GM12878 (cell line): Measurements from ENCODE around the gene MAST2. TPM values are rescaled to one million over a fixed set of nuclear protein-coding genes. Genes with fewer than 3 reads are reported as not detected.
"Not testable (repeated sequence)": the region's sequence is repeated elsewhere in the genome, so short reads cannot be mapped to it uniquely, and the experiment has no call there.

ENCODE experiments used
- ATAC-seq: fragments of 200-7000 bp; cut with Tn5 transposase; 3 replicates; pipeline ENCODE4 v1.9.1; 2020; ENCODE audit warnings: mild to moderate bottlenecking, moderate library complexity
- BruUV-seq: library from RNA; stranded (reverse); fragments of 400-500 nt; replicated peaks from 2 replicates; lab custom pipeline; 2021; lab: Mats Ljungman, UMichigan
- CTCF ChIA-PET: fragments of 300-600 bp; sonication (Branson Sonifier 250); formaldehyde crosslinking; extraction: SDS; loops from one replicate; lab custom pipeline; 2021; ENCODE audit warnings: inconsistent platforms; lab: Yijun Ruan, JAX
- POLR2A ChIA-PET: fragments of 350-600 bp; formaldehyde crosslinking; extraction: SDS; loops from one replicate; lab custom pipeline; 2021; ENCODE audit warnings: inconsistent platforms; lab: Charles Lee
- RAD21 ChIA-PET: fragments of 300-600 bp; sonication (Branson Sonifier 250); formaldehyde crosslinking; loops from one replicate; lab custom pipeline; 2023; ENCODE audit warnings: antibody characterized with exemption; ENCODE audit not compliant: unreplicated experiment; lab: Charles Lee
- SMC1A ChIA-PET: fragments of 300-600 bp; sonication (Branson Sonifier 250); formaldehyde crosslinking; loops from one replicate; lab custom pipeline; 2023; ENCODE audit not compliant: unreplicated experiment, uncharacterized antibody; lab: Charles Lee
- DNase-seq: peaks from one replicate; pipeline ENCODE4 v3.0.0-alpha.2; 2011; ENCODE audit warnings: low read depth, low spot score
- FAIRE-seq: peaks from 3 replicates; lab custom pipeline; 2011; peaks lifted over from hg19 to GRCh38; lab: Jason Lieb, UNC
- H2AFZ ChIP-seq: 2 replicates; pipeline ENCODE4 v1.6.0; 2011; ENCODE audit warnings: low read depth, low read length, control low read depth; ENCODE audit not compliant: control insufficient read depth
- H3K27ac ChIP-seq: 2 replicates; pipeline ENCODE4 v1.5.1; 2011; ENCODE audit warnings: control low read depth; ENCODE audit not compliant: control insufficient read depth, insufficient read depth
- H3K27me3 ChIP-seq, 2 experiments: replicated peaks in 1 of 2; 2 replicates each; pipeline versions ENCODE4 v1.6.0 to v1.6.1; 2011; ENCODE audit warnings: low read length in 1 of 2; ENCODE audit not compliant: control insufficient read depth in 2 of 2, insufficient read depth in 2 of 2
- H3K36me3 ChIP-seq, 2 experiments: 2 replicates each; pipeline ENCODE4 v1.5.1; 2011; ENCODE audit warnings: low read length in 1 of 2; ENCODE audit not compliant: control insufficient read depth in 2 of 2, insufficient read depth in 2 of 2
- H3K4me1 ChIP-seq: 2 replicates; pipeline ENCODE4 v1.6.1; 2011; ENCODE audit warnings: mild to moderate bottlenecking, low read length, moderate library complexity, mixed read lengths; ENCODE audit not compliant: control insufficient read depth, insufficient read depth
- H3K4me2 ChIP-seq: 2 replicates; pipeline ENCODE4 v1.6.0; 2011; ENCODE audit warnings: control low read depth; ENCODE audit not compliant: control insufficient read depth, insufficient read depth
- H3K4me3 ChIP-seq: fragments of 200-600 bp; sonication (generic); 2 replicates; pipeline ENCODE4 v1.5.1; 2016
- H3K79me2 ChIP-seq: 2 replicates; pipeline ENCODE4 v1.6.0; 2011; ENCODE audit warnings: low read length; ENCODE audit not compliant: control insufficient read depth, insufficient read depth
- H3K9ac ChIP-seq: 2 replicates; pipeline ENCODE4 v1.8.0; 2011; ENCODE audit warnings: low read length, control low read depth, mixed read lengths; ENCODE audit not compliant: control insufficient read depth, insufficient read depth
- H3K9me3 ChIP-seq: replicated peaks from 3 replicates; pipeline ENCODE4 v1.5.1; 2011; ENCODE audit warnings: mild to moderate bottlenecking, low read length; ENCODE audit not compliant: control insufficient read depth, insufficient read depth
- H4K20me1 ChIP-seq: 2 replicates; pipeline ENCODE4 v1.6.0; 2011; ENCODE audit not compliant: control insufficient read depth, insufficient read depth
- EED ChIP-seq: sonication (generic); IDR thresholded peaks from 2 replicates; pipeline ENCODE4 v1.6.1; 2016; ENCODE audit warnings: antibody characterized with exemption, low read depth
- WGBS: methylation state at CpG from one replicate; pipeline ENCODE4 v1.1.6; 2016; ENCODE audit warnings: low lambda C conversion rate; ENCODE audit not compliant: insufficient replicate concordance, insufficient coverage; ENCODE audit errors: missing lambda C conversion rate; 5-methylcytosine and 5-hydroxymethylcytosine counted together
- in situ Hi-C: fragments of 300-500 bp; cut with MboI; formaldehyde crosslinking; loops from 9 replicates; pipeline ENCODE4 v1.14.3; 2018; ENCODE audit warnings: mixed read lengths
- intact Hi-C: fragments of 100-400 bp; cut with micrococcal nuclease; formaldehyde crosslinking; loops from one replicate; pipeline ENCODE4 v1.14.2; 2022; ENCODE audit not compliant: unreplicated experiment
- polyA plus RNA-seq, 11 experiments: library from polyadenylated mRNA; depleted of rRNA in 4 of 11; unstranded in 6 of 11; stranded (reverse) in 5 of 11; fragments of >200 nt; fragmentation: Nextera tagmentation in 4 of 11; fragmentation: Illumina TruSeq in 1 of 11; extraction: Ambion mirVana in 4 of 11; extraction: Trizol in 1 of 11; gene quantifications; 1 replicate in 1 of 11; 2 replicates in 10 of 11; pipeline versions ENCODE4 v1.2.1 to v1.2.3, GENCODE V29; 2011 to 2016; ENCODE audit warnings: inconsistent platforms in 2 of 11, missing spikeins in 2 of 11, low read depth in 1 of 11
- total RNA-seq, 4 experiments: library from RNA; depleted of rRNA in 3 of 4; stranded (reverse); fragments of >200 nt in 3 of 4; fragmentation: Illumina TruSeq in 1 of 4; extraction: Trizol in 1 of 4; gene quantifications; 2 replicates each; pipeline versions ENCODE4 v1.2.1 to v1.2.3, GENCODE V29; 2013 to 2021

Gene MAST2
- total and polyA plus RNA-seq, 10 of the 15 experiments (the other 5 are each of a cell fraction or from before 2014, with no cell fraction given), result 1.0 to 28.7 (median 13.8) TPM

GRCh38 chr1:45836861-45837260 lies 33.4 kb downstream of the MAST2 start:
- H3K9me3 ChIP-seq, H3K36me3 ChIP-seq, H3K27me3 ChIP-seq, intact Hi-C loops, H4K20me1 ChIP-seq, FAIRE-seq, CTCF ChIA-PET, DNase-seq, in situ Hi-C loops, H3K79me2 ChIP-seq, H3K9ac ChIP-seq, POLR2A ChIA-PET, BruUV-seq: not testable (repeated sequence)
- WGBS, result 61% methylated on average over 7 of the region's 7 CpGs
- Histone ChIP-seq H3K4me2 (peak overlapping the region; percentile 92), H3K4me1 (peaks cover 33% of the 10 kb centered on the region), H3K27ac (peak overlapping the region; percentile 27), H2AFZ (peak overlapping the region; percentile 71), H3K4me3 (0 out of 2 replicates have a peak overlapping the region, but pooled peaks have one; percentile 7)
- peak; percentile 38 for TF ChIP-seq EED
- SMC1A ChIA-PET, result interaction anchor here (0.6 to 1.3 kb wide), 3 partner anchors 10 to 142 kb away, joined by 3 to 4 read pairs (median 4); no protein-coding TSS in a partner anchor
- peak; percentile 57 for ATAC-seq
- RAD21 ChIA-PET, result interaction anchor here (0.5 kb wide), 1 partner anchor 157 kb away, joined by 3 read pairs; no protein-coding TSS in a partner anchor

GRCh38 chr1:45838322-45838721 lies 34.9 kb downstream of the MAST2 start:
- SMC1A ChIA-PET, intact Hi-C loops, FAIRE-seq, H3K27me3 ChIP-seq, RAD21 ChIA-PET, H3K27ac ChIP-seq, DNase-seq, H3K4me2 ChIP-seq, H2AFZ ChIP-seq, CTCF ChIA-PET, H3K36me3 ChIP-seq, H4K20me1 ChIP-seq, in situ Hi-C loops, H3K4me3 ChIP-seq, H3K79me2 ChIP-seq, H3K9me3 ChIP-seq, ATAC-seq, H3K9ac ChIP-seq, BruUV-seq: not testable (repeated sequence)
- POLR2A ChIA-PET, result interaction anchor here (0.6 to 1.1 kb wide), 2 partner anchors 31 to 34 kb away, joined by 3 to 4 read pairs; no protein-coding TSS in a partner anchor
- WGBS, result 94% methylated on average over 4 of the region's 4 CpGs
- H3K4me1 ChIP-seq, result peaks cover 44% of the 10 kb centered on the region
